ENCODE data around the gene C12orf57. TPM values are rescaled to one million over a fixed set of nuclear protein-coding genes. Genes with fewer than 3 reads are reported as not detected.

Gene C12orf57
- total and polyA plus RNA-seq, 9 of the 15 experiments (the other 6 are each of a cell fraction or from before 2014, with no cell fraction given), result 26.7 to 191 (median 107) TPM

- TF ChIP-seq BRF2 (IDR thresholded peaks at IDR 0.05; ENCODE audit: borderline replicate concordance, insufficient read depth, insufficient read length) (no peak), CCAR2 (IDR thresholded peaks at IDR 0.05; ENCODE audit: low read depth, low read length) (no peak), ARID2 (IDR thresholded peaks at IDR 0.05) (no peak), ZFP1 (CRISPR knock-in tag; IDR thresholded peaks at IDR 0.05) (no peak), SPI1 (IDR thresholded peaks at IDR 0.05; ENCODE audit: borderline replicate concordance, low read depth, low read length) (no peak), ZNF592 (IDR thresholded peaks at IDR 0.05) (0 out of 2 replicates have a peak, but pooled peaks have one; percentile 6), MAX (CRISPR knock-in tag; IDR thresholded peaks at IDR 0.05) (no peak), NBN (IDR thresholded peaks at IDR 0.05; ENCODE audit: low read depth) (no peak), ZNF407 (IDR thresholded peaks at IDR 0.05; ENCODE audit: low read depth) (no peak), ZNF740 (CRISPR knock-in tag; IDR thresholded peaks at IDR 0.05) (no peak), ZNF740 (tag; IDR thresholded peaks at IDR 0.05) (no peak)
Measured at GRCh38 chr12:6961695-6962284, 18.0 kb downstream of the C12orf57 start (continued).
